DND-41 (cell line): ENCODE results near the gene WNT7B.
A peak's percentile ranks its signal among the peaks of the same experiment; 100 is the strongest.

Experiments
- ATAC-seq: fragments of 200-7000 bp; cut with Tn5 transposase; 3 replicates; pipeline ENCODE4 v1.9.1; 2021; ENCODE audit warnings: low read depth; ENCODE audit not compliant: insufficient read depth
- DNase-seq: peaks from one replicate; pipeline ENCODE4 v3.0.0-alpha.2; 2020
- H2AFZ ChIP-seq: 2 replicates; pipeline ENCODE4 v1.6.0; 2012; ENCODE audit warnings: low read depth, low read length
- H3K27ac ChIP-seq: 2 replicates; pipeline ENCODE4 v1.5.1; 2012; ENCODE audit warnings: low read length, inconsistent platforms
- H3K27me3 ChIP-seq: fragments of 200-600 bp; sonication (generic); 2 replicates; pipeline ENCODE4 v1.6.0; 2012; ENCODE audit warnings: low read length, mild to moderate bottlenecking, inconsistent platforms; ENCODE audit not compliant: insufficient read depth, poor library complexity
- H3K36me3 ChIP-seq: 2 replicates; pipeline ENCODE4 v1.5.1; 2012; ENCODE audit warnings: low read length, inconsistent platforms; ENCODE audit not compliant: insufficient read depth
- H3K4me1 ChIP-seq: 2 replicates; pipeline ENCODE4 v1.5.1; 2012; ENCODE audit warnings: mild to moderate bottlenecking, low read length; ENCODE audit not compliant: insufficient read depth
- H3K4me2 ChIP-seq: 2 replicates; pipeline ENCODE4 v1.6.0; 2012; ENCODE audit warnings: mild to moderate bottlenecking, moderate library complexity, low read length, inconsistent platforms; ENCODE audit not compliant: insufficient read depth
- H3K4me3 ChIP-seq, 2 experiments: fragments of 200-600 bp in 1 of 2; shearing (Covaris generic) in 1 of 2; 2 replicates each; pipeline ENCODE4 v1.5.1; 2012 to 2016; ENCODE audit warnings: inconsistent platforms in 2 of 2, low read length in 2 of 2, mild to moderate bottlenecking in 2 of 2, low read depth in 1 of 2, moderate library complexity in 1 of 2
- H3K79me2 ChIP-seq: 2 replicates; pipeline ENCODE4 v1.6.0; 2012; ENCODE audit warnings: low read length, inconsistent platforms; ENCODE audit not compliant: insufficient read depth
- H3K9ac ChIP-seq: 2 replicates; pipeline ENCODE4 v1.6.0; 2012; ENCODE audit warnings: low read depth, mild to moderate bottlenecking, inconsistent platforms, low read length, moderate library complexity
- H3K9me3 ChIP-seq: 2 replicates; pipeline ENCODE4 v1.5.1; 2012; ENCODE audit warnings: low read length, moderate library complexity, mild to moderate bottlenecking, inconsistent platforms; ENCODE audit not compliant: insufficient read depth, severe bottlenecking
- H4K20me1 ChIP-seq: 2 replicates; pipeline ENCODE4 v1.6.0; 2012; ENCODE audit warnings: low read length; ENCODE audit not compliant: insufficient read depth
- CTCF ChIP-seq: IDR thresholded peaks from 2 replicates; pipeline ENCODE4 v1.5.1; 2012; ENCODE audit warnings: borderline replicate concordance, low read length, moderate library complexity, mild to moderate bottlenecking; ENCODE audit not compliant: poor library complexity, severe bottlenecking; ENCODE audit errors: extremely low read depth
- EZH2 ChIP-seq: IDR thresholded peaks from 3 replicates; pipeline ENCODE4 v1.6.1; 2012; ENCODE audit warnings: borderline replicate concordance, low read depth, mild to moderate bottlenecking, moderate library complexity, low read length, inconsistent platforms; ENCODE audit not compliant: severe bottlenecking

Gene WNT7B

GRCh38 chr22:45974498-45974897, 2.5 kb downstream of the WNT7B start:
- H3K4me2 ChIP-seq, result no peak overlapping the region
- H3K27ac ChIP-seq, result no peak overlapping the region
- H3K27me3 ChIP-seq, result peaks cover 37% of the 10 kb centered on the region

DNA sequence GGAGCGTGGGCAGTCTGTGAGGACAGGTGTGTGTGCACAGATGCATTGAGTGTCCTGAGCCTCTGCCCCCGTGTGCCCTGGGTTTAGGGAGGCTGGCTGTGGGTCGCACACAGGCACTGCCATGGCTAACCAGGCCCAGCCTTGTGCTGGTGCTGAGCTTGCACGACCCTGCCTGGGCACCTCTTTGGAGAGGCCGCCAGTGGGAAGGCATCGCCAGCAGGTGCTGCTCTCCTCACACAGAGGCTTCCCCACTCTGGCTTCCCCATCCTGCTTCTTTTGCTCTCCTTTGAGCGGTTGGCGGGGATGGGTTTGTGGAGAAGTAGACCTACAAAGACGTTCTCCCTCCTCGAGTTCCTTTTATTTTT, 4.1 kb downstream of the WNT7B start:
- ATAC-seq (no peak), DNase-seq (no peak)
- no peak overlapping the region for H3K27ac ChIP-seq
- H3K79me2 ChIP-seq, result no peaks in the 10 kb centered on the region
- H3K4me2 ChIP-seq, result no peak overlapping the region
- no peak overlapping the region for H3K9ac ChIP-seq
- H3K36me3 ChIP-seq, result no peaks in the 10 kb centered on the region
- peaks cover 46% of the 10 kb centered on the region for H4K20me1 ChIP-seq
- TF ChIP-seq EZH2, result no peak
- TF ChIP-seq CTCF, result peak; percentile 23
- H2AFZ ChIP-seq, result no peak overlapping the region
- peaks cover 30% of the 10 kb centered on the region for H3K27me3 ChIP-seq
- no peaks in the 10 kb centered on the region for H3K9me3 ChIP-seq
- H3K4me1 ChIP-seq, result peaks cover 5% of the 10 kb centered on the region
- H3K4me3 ChIP-seq, result no peak overlapping the region

More at GRCh38 chr22:45974498-45974897, 2.5 kb downstream of the WNT7B start:
- no peak for ATAC-seq
- Histone ChIP-seq H3K36me3 (no peaks in the 10 kb centered on the region), H3K4me3 (no peak overlapping the region), H2AFZ (no peak overlapping the region), H4K20me1 (peaks cover 41% of the 10 kb centered on the region), H3K4me1 (peaks cover 21% of the 10 kb centered on the region), H3K9ac (no peak overlapping the region), H3K9me3 (no peaks in the 10 kb centered on the region), H3K79me2 (no peaks in the 10 kb centered on the region)
- DNase-seq, result no peak
- TF ChIP-seq CTCF, result no peak
- TF ChIP-seq EZH2, result no peak

GRCh38 chr22:45972091-45972888, 4.7 kb downstream of the WNT7B start:
- Histone ChIP-seq H3K27ac (no peak overlapping the region), H3K79me2 (no peaks in the 10 kb centered on the region), H2AFZ (no peak overlapping the region), H3K4me1 (peaks cover 2% of the 10 kb centered on the region), H3K4me3 (no peak overlapping the region), H3K4me2 (no peak overlapping the region), H4K20me1 (peaks cover 44% of the 10 kb centered on the region), H3K9me3 (no peaks in the 10 kb centered on the region), H3K27me3 (peaks cover 25% of the 10 kb centered on the region), H3K9ac (no peak overlapping the region), H3K36me3 (no peaks in the 10 kb centered on the region)
- TF ChIP-seq EZH2 (no peak), CTCF (no peak)
- no peak for ATAC-seq
- no peak for DNase-seq
